T-cell (primary cell): Measurements from ENCODE around the gene SH3RF2. TPM values are rescaled to one million over a fixed set of nuclear protein-coding genes. Genes with fewer than 3 reads are reported as not detected.

Experiments used
- ATAC-seq, 4 experiments: fragments of 200-7000 bp in 3 of 4; fragments of 150-1000 bp in 1 of 4; cut with Tn5 transposase; replicated peaks in 1 of 4; 1 replicate in 3 of 4; 2 replicates in 1 of 4; pipeline ENCODE4 v1.10.0; 2021; ENCODE audit warnings: moderate library complexity in 3 of 4, mild to moderate bottlenecking in 2 of 4, moderate number of reproducible peaks in 1 of 4
- CTCF ChIA-PET, 2 donors: fragments of 300-600 bp; sonication (Branson Sonifier 250); formaldehyde crosslinking; loops; one replicate each; lab custom pipeline; 2022; ENCODE audit warnings: antibody characterized with exemption in 2 of 2; lab: Charles Lee
- POLR2A ChIA-PET, 2 donors: fragments of 300-600 bp; sonication (Branson Sonifier 250); formaldehyde crosslinking; loops; one replicate each; lab custom pipeline; 2022; ENCODE audit warnings: antibody characterized with exemption in 2 of 2; lab: Charles Lee
- DNase-seq, 35 experiments: peaks; one replicate each; pipeline versions ENCODE4 v3.0.0 to v3.0.0-alpha.2; 2013 to 2023
- H3K27ac ChIP-seq: one replicate; pipeline ENCODE4 v1.5.1; 2013; ENCODE audit warnings: low read length
- H3K27me3 ChIP-seq, 2 experiments: replicated peaks in 1 of 2; 1 replicate in 1 of 2; 2 replicates in 1 of 2; pipeline versions ENCODE4 v1.6.1 to v1.7.0; 2013; ENCODE audit warnings: low read length in 1 of 2, mixed read lengths in 1 of 2; ENCODE audit not compliant: control insufficient read depth in 2 of 2, insufficient read depth in 2 of 2; ENCODE audit errors: extremely low read depth in 1 of 2
- H3K36me3 ChIP-seq, 2 donors: 1 replicate in 1 of 2; 2 replicates in 1 of 2; pipeline versions ENCODE4 v1.6.1 to v1.7.0; 2013; ENCODE audit warnings: low read length in 1 of 2; ENCODE audit not compliant: control insufficient read depth in 2 of 2, insufficient read depth in 1 of 2; ENCODE audit errors: extremely low read depth in 1 of 2
- H3K4me1 ChIP-seq, 2 experiments: 1 replicate in 1 of 2; 2 replicates in 1 of 2; pipeline versions ENCODE4 v1.6.1 to v1.7.0; 2013; ENCODE audit warnings: low read length in 2 of 2, mixed read lengths in 1 of 2; ENCODE audit not compliant: insufficient read depth in 2 of 2, control insufficient read depth in 1 of 2; ENCODE audit errors: extremely low read depth in 1 of 2
- H3K4me3 ChIP-seq, 2 donors: 1 replicate in 1 of 2; 2 replicates in 1 of 2; pipeline versions ENCODE4 v1.5.1 to v1.7.0; 2013; ENCODE audit warnings: mild to moderate bottlenecking in 2 of 2, low read length in 1 of 2, moderate library complexity in 1 of 2; ENCODE audit not compliant: control insufficient read depth in 1 of 2; ENCODE audit errors: extremely low read depth in 1 of 2
- H3K9me3 ChIP-seq: 2 replicates; pipeline ENCODE4 v1.7.0; 2013
- H3K27ac Mint-ChIP-seq, 2 donors: one replicate each; pipeline ENCODE4 v1.8.0; 2020 to 2021; ENCODE audit warnings: mild to moderate bottlenecking in 2 of 2, mixed read lengths in 2 of 2
- H3K27me3 Mint-ChIP-seq, 2 donors: one replicate each; pipeline ENCODE4 v1.8.0; 2021 to 2022; ENCODE audit warnings: mixed read lengths in 2 of 2
- H3K36me3 Mint-ChIP-seq: one replicate; pipeline ENCODE4 v1.8.0; 2021; ENCODE audit warnings: mixed read lengths
- H3K4me1 Mint-ChIP-seq, 3 donors: one replicate each; pipeline ENCODE4 v1.8.0; 2020 to 2022; ENCODE audit warnings: mixed read lengths in 3 of 3, mild to moderate bottlenecking in 1 of 3
- H3K4me3 Mint-ChIP-seq, 3 donors: one replicate each; pipeline ENCODE4 v1.8.0; 2020 to 2022; ENCODE audit warnings: mild to moderate bottlenecking in 3 of 3, mixed read lengths in 3 of 3, moderate library complexity in 3 of 3
- H3K9me3 Mint-ChIP-seq, 3 donors: one replicate each; pipeline ENCODE4 v1.8.0; 2020 to 2022; ENCODE audit warnings: mixed read lengths in 3 of 3
- WGBS: methylation state at CpG from one replicate; pipeline ENCODE4 v1.1.5; 2013; ENCODE audit warnings: missing lambda C conversion rate; ENCODE audit not compliant: insufficient coverage; 5-methylcytosine and 5-hydroxymethylcytosine counted together
- total RNA-seq, 35 experiments: library from RNA in 6 of 35; stranded (reverse) in 6 of 35; fragments of 120-200 nt in 1 of 35; gene quantifications; one replicate each; pipeline versions ENCODE4 v1.2.1 to v1.2.4 and lab custom pipeline; 2013 to 2026

SH3RF2 gene
- total RNA-seq, 5 donors from 2014 or later (not counting 1 experiment from before 2014, with no cell fraction given) = 0.26 to 0.75 (median 0.37) TPM; not detected in 1

GRCh38 chr5:145967296-145967695, 30.9 kb downstream of the SH3RF2 start:
- Histone ChIP-seq H3K36me3 (no peaks in the 10 kb centered on the region), H3K4me1 (no peaks in the 10 kb centered on the region), H3K4me3 (no peak overlapping the region), H3K27me3 (no peaks in the 10 kb centered on the region), H3K9me3 (no peaks in the 10 kb centered on the region), H3K27ac (no peak overlapping the region)
- H3K36me3 Mint-ChIP-seq = no peaks in the 10 kb centered on the region
- H3K4me1 Mint-ChIP-seq = no peaks in the 10 kb centered on the region
- POLR2A ChIA-PET = no interaction called here
- peaks cover 0 to 13% of the 10 kb centered on the region in 2 donors for H3K27me3 Mint-ChIP-seq
- H3K27ac Mint-ChIP-seq = no peak overlapping the region
- ATAC-seq (no peak), DNase-seq (no peak)
- H3K9me3 Mint-ChIP-seq = no peaks in the 10 kb centered on the region
- no CpG with 5 or more reads among the region's 2 CpGs for whole genome bisulfite sequencing
- no peak overlapping the region for H3K4me3 Mint-ChIP-seq
- CTCF ChIA-PET = no interaction called here

GRCh38 chr5:145968970-145969713, 32.8 kb downstream of the SH3RF2 start:
- ChIA-PET POLR2A (no interaction called here), CTCF (no interaction called here)
- H3K36me3 ChIP-seq = no peaks in the 10 kb centered on the region
- H3K27ac ChIP-seq = no peak overlapping the region
- H3K27me3 ChIP-seq = no peaks in the 10 kb centered on the region
- Mint-ChIP-seq H3K9me3 (no peaks in the 10 kb centered on the region), H3K4me3 (no peak overlapping the region), H3K4me1 (no peaks in the 10 kb centered on the region), H3K27me3 (peaks cover 2 to 13% of the 10 kb centered on the region in 2 donors), H3K36me3 (no peaks in the 10 kb centered on the region), H3K27ac (no peak overlapping the region)
- no peak for DNase-seq
- H3K9me3 ChIP-seq = no peaks in the 10 kb centered on the region
- no CpG with 5 or more reads among the region's 4 CpGs for WGBS
- no peak for ATAC-seq
- no peaks in the 10 kb centered on the region for H3K4me1 ChIP-seq
- H3K4me3 ChIP-seq = no peak overlapping the region

DNA sequence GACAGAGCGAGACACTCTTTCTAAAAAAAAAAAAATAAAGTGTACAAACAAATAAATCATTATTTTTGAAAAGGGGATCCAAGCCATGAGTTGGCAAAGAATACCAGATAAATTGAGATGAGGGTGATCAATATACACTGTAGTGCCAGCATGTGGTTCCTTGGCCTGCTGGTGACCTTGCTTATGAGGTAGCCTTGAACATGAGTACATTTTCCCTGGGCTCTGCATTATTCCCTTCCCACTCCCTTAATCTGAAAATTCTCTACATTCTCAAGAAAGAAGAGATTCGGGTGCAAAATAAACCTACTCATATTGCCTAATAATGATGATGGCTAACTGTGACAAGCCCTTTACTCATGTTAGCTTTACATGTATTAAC, 33.3 kb downstream of the SH3RF2 start:
- Histone ChIP-seq H3K36me3 (no peaks in the 10 kb centered on the region), H3K27ac (no peak overlapping the region), H3K4me1 (no peaks in the 10 kb centered on the region), H3K9me3 (no peaks in the 10 kb centered on the region), H3K27me3 (no peaks in the 10 kb centered on the region), H3K4me3 (no peak overlapping the region)
- no peak overlapping the region for H3K27ac Mint-ChIP-seq
- no peak overlapping the region for H3K4me3 Mint-ChIP-seq
- peaks cover 2 to 13% of the 10 kb centered on the region in 2 donors for H3K27me3 Mint-ChIP-seq
- H3K36me3 Mint-ChIP-seq = no peaks in the 10 kb centered on the region
- no peak for DNase-seq
- H3K9me3 Mint-ChIP-seq = no peaks in the 10 kb centered on the region
- WGBS = no CpG with 5 or more reads among the region's 2 CpGs
- ChIA-PET POLR2A (no interaction called here), CTCF (no interaction called here)
- no peak for ATAC-seq
- H3K4me1 Mint-ChIP-seq = no peaks in the 10 kb centered on the region

- H3K4me3 Mint-ChIP-seq = no peak overlapping the region
- ATAC-seq = no peak
- Histone ChIP-seq H3K4me3 (no peak overlapping the region), H3K27ac (no peak overlapping the region), H3K4me1 (no peaks in the 10 kb centered on the region), H3K36me3 (no peaks in the 10 kb centered on the region), H3K27me3 (no peaks in the 10 kb centered on the region), H3K9me3 (no peaks in the 10 kb centered on the region)
- no peak for DNase-seq
- no peaks in the 10 kb centered on the region for H3K9me3 Mint-ChIP-seq
- WGBS = no CpG with 5 or more reads among the region's 2 CpGs
- H3K4me1 Mint-ChIP-seq = no peaks in the 10 kb centered on the region
- CTCF ChIA-PET = no interaction called here
- H3K36me3 Mint-ChIP-seq = no peaks in the 10 kb centered on the region
- H3K27ac Mint-ChIP-seq = no peak overlapping the region
- POLR2A ChIA-PET = no interaction called here
- peaks cover 2 to 10% of the 10 kb centered on the region in 2 donors for H3K27me3 Mint-ChIP-seq
Measured at GRCh38 chr5:145971108-145971507, 34.7 kb downstream of the SH3RF2 start.

- Mint-ChIP-seq H3K9me3 (no peaks in the 10 kb centered on the region), H3K27ac (no peak overlapping the region), H3K4me3 (no peak overlapping the region), H3K4me1 (no peaks in the 10 kb centered on the region), H3K36me3 (no peaks in the 10 kb centered on the region), H3K27me3 (peaks cover 2 to 9% of the 10 kb centered on the region in 2 donors)
- no peak overlapping the region for H3K27ac ChIP-seq
- ChIA-PET POLR2A (no interaction called here), CTCF (no interaction called here)
- DNase-seq = no peak
- no peaks in the 10 kb centered on the region for H3K4me1 ChIP-seq
- 100% methylated on average over 1 of the region's 1 CpG for WGBS
- H3K9me3 ChIP-seq = no peaks in the 10 kb centered on the region
- no peak overlapping the region for H3K4me3 ChIP-seq
- no peaks in the 10 kb centered on the region for H3K27me3 ChIP-seq
- no peak for ATAC-seq
- H3K36me3 ChIP-seq = no peaks in the 10 kb centered on the region
Measured at GRCh38 chr5:145971701-145972100, 35.3 kb downstream of the SH3RF2 start.

DNA sequence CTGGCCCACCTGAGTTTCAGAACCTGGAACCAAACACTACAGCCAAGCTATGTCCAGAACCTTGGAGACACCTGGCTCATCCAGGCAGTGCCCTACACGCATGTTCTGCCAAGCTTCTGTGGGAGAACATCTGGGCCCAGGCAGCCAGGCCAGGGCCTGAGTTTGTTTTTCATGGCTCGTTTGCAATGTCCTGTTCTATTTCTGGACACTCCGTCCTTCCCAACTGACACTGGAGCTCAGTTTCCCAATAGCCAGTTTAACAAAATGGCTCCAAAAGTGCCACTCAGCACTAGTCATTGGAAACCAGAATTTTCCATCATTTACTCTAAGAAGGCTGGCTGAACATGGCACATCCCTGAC, 38.6 kb downstream of the SH3RF2 start:
- no peak for DNase-seq
- POLR2A ChIA-PET = no interaction called here
- no peaks in the 10 kb centered on the region for H3K9me3 ChIP-seq
- Mint-ChIP-seq H3K9me3 (no peaks in the 10 kb centered on the region), H3K27me3 (peaks cover 0 to 2% of the 10 kb centered on the region in 2 donors), H3K27ac (no peak overlapping the region), H3K4me3 (no peak overlapping the region), H3K36me3 (no peaks in the 10 kb centered on the region), H3K4me1 (no peaks in the 10 kb centered on the region)
- no peak overlapping the region for H3K4me3 ChIP-seq
- no peak overlapping the region for H3K27ac ChIP-seq
- CTCF ChIA-PET = no interaction called here
- no peaks in the 10 kb centered on the region for H3K36me3 ChIP-seq
- 73% methylated on average over 3 of the region's 3 CpGs for WGBS
- no peaks in the 10 kb centered on the region for H3K4me1 ChIP-seq
- H3K27me3 ChIP-seq = no peaks in the 10 kb centered on the region
- ATAC-seq = no peak
